ENCODE measurements around the gene UBE2G2. TPM values are rescaled to one million over a fixed set of nuclear protein-coding genes. Genes with fewer than 3 reads are reported as not detected.

The UBE2G2 gene
- total and polyA plus RNA-seq, 2 experiments from 2014 or later = 55.2 to 61.6 TPM

DNA sequence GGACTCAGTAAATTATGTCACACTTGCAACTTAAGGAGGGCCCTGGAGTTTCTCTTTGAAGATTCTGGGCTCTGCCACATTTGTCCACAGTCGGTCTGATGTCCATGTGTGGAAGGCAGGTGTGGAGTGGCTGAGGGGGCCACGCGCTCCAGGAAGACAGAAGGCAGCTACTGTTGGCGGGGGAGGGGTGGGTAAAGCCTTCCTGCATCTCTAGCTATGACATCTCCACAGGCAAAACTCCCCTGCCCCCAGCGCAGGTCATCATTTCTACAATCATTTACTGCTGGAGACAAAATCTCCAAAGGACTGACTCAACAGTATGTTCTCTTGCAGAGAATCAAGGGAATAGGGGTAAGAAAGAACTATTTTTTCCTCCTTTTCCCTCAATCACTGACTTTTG, 78.9 kb downstream of the UBE2G2 start:
- Histone ChIP-seq H3K4me2 (no peak overlapping the region), H4K20me1 (ENCODE audit: insufficient read depth, poor library complexity, severe bottlenecking) (no peaks in the 10 kb centered on the region), H3K4me1 (ENCODE audit: insufficient read depth) (peaks cover 7% of the 10 kb centered on the region), H3K9me3 (ENCODE audit: low read depth) (no peaks in the 10 kb centered on the region), H3K27ac (no peak overlapping the region), H3K79me2 (no peaks in the 10 kb centered on the region), H2AFZ (no peak overlapping the region), H3K36me3 (replicated peaks; ENCODE audit: insufficient read depth, low read depth) (no peaks in the 10 kb centered on the region), H3K4me3 (no peak overlapping the region), H3K27me3 (peaks cover 60% of the 10 kb centered on the region), H3K9me2 (replicated peaks; ENCODE audit: insufficient read depth) (no peaks in the 10 kb centered on the region)
- TF ChIP-seq, protein P1, sequence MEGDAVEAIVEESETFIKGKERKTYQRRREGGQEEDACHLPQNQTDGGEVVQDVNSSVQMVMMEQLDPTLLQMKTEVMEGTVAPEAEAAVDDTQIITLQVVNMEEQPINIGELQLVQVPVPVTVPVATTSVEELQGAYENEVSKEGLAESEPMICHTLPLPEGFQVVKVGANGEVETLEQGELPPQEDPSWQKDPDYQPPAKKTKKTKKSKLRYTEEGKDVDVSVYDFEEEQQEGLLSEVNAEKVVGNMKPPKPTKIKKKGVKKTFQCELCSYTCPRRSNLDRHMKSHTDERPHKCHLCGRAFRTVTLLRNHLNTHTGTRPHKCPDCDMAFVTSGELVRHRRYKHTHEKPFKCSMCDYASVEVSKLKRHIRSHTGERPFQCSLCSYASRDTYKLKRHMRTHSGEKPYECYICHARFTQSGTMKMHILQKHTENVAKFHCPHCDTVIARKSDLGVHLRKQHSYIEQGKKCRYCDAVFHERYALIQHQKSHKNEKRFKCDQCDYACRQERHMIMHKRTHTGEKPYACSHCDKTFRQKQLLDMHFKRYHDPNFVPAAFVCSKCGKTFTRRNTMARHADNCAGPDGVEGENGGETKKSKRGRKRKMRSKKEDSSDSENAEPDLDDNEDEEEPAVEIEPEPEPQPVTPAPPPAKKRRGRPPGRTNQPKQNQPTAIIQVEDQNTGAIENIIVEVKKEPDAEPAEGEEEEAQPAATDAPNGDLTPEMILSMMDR (IDR thresholded peaks at IDR 0.05; ENCODE audit: poor library complexity) = no peak
- no peak for TF ChIP-seq EZH2 (IDR thresholded peaks at IDR 0.05; ENCODE audit: borderline replicate concordance)
- no peak for TF ChIP-seq EZH2phosphoT487 (IDR thresholded peaks at IDR 0.05; ENCODE audit: low read depth, severe bottlenecking, unreplicated experiment)
- WGBS (ENCODE audit: low lambda C conversion rate, missing lambda C conversion rate) = 75% methylated on average over 5 of the region's 5 CpGs
- DNase-seq (ENCODE audit: low spot score) = no peak

DNA sequence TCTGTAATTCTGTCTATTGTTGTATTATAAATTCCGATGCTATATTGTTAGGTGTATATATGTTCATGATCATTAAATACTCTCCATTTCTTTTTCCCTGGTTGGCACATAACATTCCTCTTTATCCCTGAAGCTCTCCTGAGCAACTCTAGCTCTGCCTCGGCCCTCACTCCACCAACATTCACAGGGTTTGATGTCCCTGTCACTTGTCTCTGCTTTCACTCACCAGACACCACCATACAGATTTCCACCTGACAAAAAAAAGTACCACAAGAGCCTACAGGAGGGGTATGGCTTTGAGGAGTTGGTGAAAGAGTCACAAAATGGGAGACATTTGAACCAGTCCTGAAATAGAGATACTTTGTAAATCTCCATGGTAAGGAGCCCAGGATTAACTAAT, 81.5 kb downstream of the UBE2G2 start:
- 75% methylated on average over 2 of the region's 2 CpGs for WGBS (ENCODE audit: low lambda C conversion rate, missing lambda C conversion rate)
- H3K27me3 ChIP-seq = peaks cover 66% of the 10 kb centered on the region
- H3K79me2 ChIP-seq = no peaks in the 10 kb centered on the region
- H3K4me3 ChIP-seq = no peak overlapping the region
- H3K4me2 ChIP-seq = no peak overlapping the region
- peaks cover 7% of the 10 kb centered on the region for H3K4me1 ChIP-seq (ENCODE audit: insufficient read depth)
- no peak for TF ChIP-seq EZH2phosphoT487 (IDR thresholded peaks at IDR 0.05; ENCODE audit: low read depth, severe bottlenecking, unreplicated experiment)
- TF ChIP-seq, protein P1 (IDR thresholded peaks at IDR 0.05; ENCODE audit: poor library complexity) = no peak
- H3K36me3 ChIP-seq (replicated peaks; ENCODE audit: insufficient read depth, low read depth) = no peaks in the 10 kb centered on the region
- H2AFZ ChIP-seq = no peak overlapping the region
- no peaks in the 10 kb centered on the region for H4K20me1 ChIP-seq (ENCODE audit: insufficient read depth, poor library complexity, severe bottlenecking)
- DNase-seq (ENCODE audit: low spot score) = no peak
- H3K27ac ChIP-seq = no peak overlapping the region
- H3K9me2 ChIP-seq (replicated peaks; ENCODE audit: insufficient read depth) = no peaks in the 10 kb centered on the region
- no peaks in the 10 kb centered on the region for H3K9me3 ChIP-seq (ENCODE audit: low read depth)

Other genes starting within 250 kb of the UBE2G2 start
- gene KRTAP10-3, start 243.0 kb downstream of the UBE2G2 start, total RNA-seq = not detected in 2 replicates
- gene KRTAP10-3, start 243.0 kb downstream of the UBE2G2 start, polyA plus RNA-seq = not detected in 2 replicates
- gene KRTAP10-4, start 228.1 kb downstream of the UBE2G2 start, total RNA-seq = not detected in 2 replicates
- not detected in 2 replicates for gene KRTAP10-4, start 228.1 kb downstream of the UBE2G2 start, polyA plus RNA-seq
- not detected in 2 replicates for gene KRTAP10-5, start 221.2 kb downstream of the UBE2G2 start, total RNA-seq
- gene KRTAP10-5, start 221.2 kb downstream of the UBE2G2 start, polyA plus RNA-seq = not detected in 2 replicates
- gene KRTAP10-6, start 209.3 kb downstream of the UBE2G2 start, total RNA-seq = not detected in 2 replicates
- not detected in 2 replicates for gene KRTAP10-6, start 209.3 kb downstream of the UBE2G2 start, polyA plus RNA-seq
- gene KRTAP10-7, start 201.2 kb downstream of the UBE2G2 start, total RNA-seq = not detected in 2 replicates
- gene KRTAP10-7, start 201.2 kb downstream of the UBE2G2 start, polyA plus RNA-seq = not detected in 2 replicates
- not detected in 2 replicates for gene KRTAP10-8, start 189.7 kb downstream of the UBE2G2 start, total RNA-seq
- gene KRTAP10-8, start 189.7 kb downstream of the UBE2G2 start, polyA plus RNA-seq = not detected in 2 replicates
- gene KRTAP10-9, start 174.7 kb downstream of the UBE2G2 start, total RNA-seq = not detected in 2 replicates
- gene KRTAP10-9, start 174.7 kb downstream of the UBE2G2 start, polyA plus RNA-seq = not detected in 2 replicates
- not detected in 2 replicates for gene KRTAP10-10, start 164.5 kb downstream of the UBE2G2 start, total RNA-seq
- gene KRTAP10-10, start 164.5 kb downstream of the UBE2G2 start, polyA plus RNA-seq = not detected in 2 replicates
- not detected in 2 replicates for gene KRTAP10-11, start 155.4 kb downstream of the UBE2G2 start, total RNA-seq
- gene KRTAP10-11, start 155.4 kb downstream of the UBE2G2 start, polyA plus RNA-seq = not detected in 2 replicates
- not detected in 2 replicates for gene KRTAP12-4, start 147.2 kb downstream of the UBE2G2 start, total RNA-seq
- not detected in 2 replicates for gene KRTAP12-4, start 147.2 kb downstream of the UBE2G2 start, polyA plus RNA-seq
- gene KRTAP12-3, start 143.9 kb downstream of the UBE2G2 start, total RNA-seq = not detected in 2 replicates
- gene KRTAP12-3, start 143.9 kb downstream of the UBE2G2 start, polyA plus RNA-seq = not detected in 2 replicates
- gene KRTAP12-2, start 134.9 kb downstream of the UBE2G2 start, total RNA-seq = not detected in 2 replicates
- not detected in 2 replicates for gene KRTAP12-2, start 134.9 kb downstream of the UBE2G2 start, polyA plus RNA-seq
- gene KRTAP12-1, start 119.7 kb downstream of the UBE2G2 start, total RNA-seq = not detected in 2 replicates
- not detected in 2 replicates for gene KRTAP12-1, start 119.7 kb downstream of the UBE2G2 start, polyA plus RNA-seq
- gene KRTAP10-12, start 104.6 kb downstream of the UBE2G2 start, total RNA-seq = not detected in 2 replicates
- not detected in 2 replicates for gene KRTAP10-12, start 104.6 kb downstream of the UBE2G2 start, polyA plus RNA-seq
- gene TSPEAR, start 90.2 kb downstream of the UBE2G2 start, total RNA-seq = 0.16 TPM in 1 of 2 replicates, not detected in the other
- 0.35 and 0.66 TPM in 2 replicates for gene TSPEAR, start 90.2 kb downstream of the UBE2G2 start, polyA plus RNA-seq
- 68.5 and 77.2 TPM in 2 replicates for gene SUMO3, start 16.2 kb upstream of the UBE2G2 start, total RNA-seq
- 97.0 and 107 TPM in 2 replicates for gene SUMO3, start 16.2 kb upstream of the UBE2G2 start, polyA plus RNA-seq
- 344 and 348 TPM in 2 replicates for gene PTTG1IP, start 71.9 kb upstream of the UBE2G2 start, total RNA-seq
- 315 and 362 TPM in 2 replicates for gene PTTG1IP, start 71.9 kb upstream of the UBE2G2 start, polyA plus RNA-seq
- gene ITGB2, start 119.1 kb upstream of the UBE2G2 start, total RNA-seq = 1.6 and 3.8 TPM in 2 replicates
- 3.8 and 4.2 TPM in 2 replicates for gene ITGB2, start 119.1 kb upstream of the UBE2G2 start, polyA plus RNA-seq
- gene SLX9, start 138.2 kb upstream of the UBE2G2 start, total RNA-seq = 11.5 and 16.3 TPM in 2 replicates
- 33.2 and 37.2 TPM in 2 replicates for gene SLX9, start 138.2 kb upstream of the UBE2G2 start, polyA plus RNA-seq